ENCODE data around the gene NADK. TPM values are rescaled to one million over a fixed set of nuclear protein-coding genes. Genes with fewer than 3 reads are reported as not detected.

NADK gene
- total and polyA plus RNA-seq, 2 of the 13 experiments (the other 11 are each of a cell fraction or from before 2014, with no cell fraction given), result 56.6 to 60.1 TPM

DNA sequence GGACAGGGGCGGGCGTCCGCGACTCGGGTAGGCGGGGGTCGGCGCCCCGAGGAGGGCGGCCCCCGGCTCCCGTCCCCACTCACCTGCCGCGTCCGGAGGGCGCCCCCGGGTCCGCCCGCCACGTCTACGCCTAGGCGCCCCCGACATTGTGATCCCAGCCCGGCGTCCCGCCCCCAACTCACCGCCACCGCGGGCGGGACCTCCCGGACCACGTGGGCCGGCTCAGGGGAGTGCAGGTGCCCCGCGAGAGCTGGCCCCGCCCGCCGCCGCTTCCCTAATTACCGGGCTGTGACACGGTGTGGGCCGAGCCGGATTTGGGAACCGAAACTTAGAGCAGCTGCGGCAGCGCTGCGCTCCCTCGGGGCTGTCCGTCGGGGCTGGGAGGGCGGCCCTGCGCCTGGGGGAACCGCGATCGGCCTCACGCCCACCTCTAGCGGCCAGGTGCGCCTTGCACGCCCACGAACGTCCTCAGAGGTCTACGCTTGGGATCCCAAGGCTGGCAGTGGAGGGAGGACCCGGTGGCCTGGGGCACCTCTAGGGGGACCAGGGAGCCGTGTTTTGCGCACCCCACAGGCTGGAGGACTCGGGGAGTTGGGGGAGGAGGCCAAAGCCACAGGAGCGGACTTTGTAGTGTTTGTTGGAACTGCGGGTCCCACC, 521 bp upstream of the NADK start (continued):
- TF ChIP-seq, protein P1, sequence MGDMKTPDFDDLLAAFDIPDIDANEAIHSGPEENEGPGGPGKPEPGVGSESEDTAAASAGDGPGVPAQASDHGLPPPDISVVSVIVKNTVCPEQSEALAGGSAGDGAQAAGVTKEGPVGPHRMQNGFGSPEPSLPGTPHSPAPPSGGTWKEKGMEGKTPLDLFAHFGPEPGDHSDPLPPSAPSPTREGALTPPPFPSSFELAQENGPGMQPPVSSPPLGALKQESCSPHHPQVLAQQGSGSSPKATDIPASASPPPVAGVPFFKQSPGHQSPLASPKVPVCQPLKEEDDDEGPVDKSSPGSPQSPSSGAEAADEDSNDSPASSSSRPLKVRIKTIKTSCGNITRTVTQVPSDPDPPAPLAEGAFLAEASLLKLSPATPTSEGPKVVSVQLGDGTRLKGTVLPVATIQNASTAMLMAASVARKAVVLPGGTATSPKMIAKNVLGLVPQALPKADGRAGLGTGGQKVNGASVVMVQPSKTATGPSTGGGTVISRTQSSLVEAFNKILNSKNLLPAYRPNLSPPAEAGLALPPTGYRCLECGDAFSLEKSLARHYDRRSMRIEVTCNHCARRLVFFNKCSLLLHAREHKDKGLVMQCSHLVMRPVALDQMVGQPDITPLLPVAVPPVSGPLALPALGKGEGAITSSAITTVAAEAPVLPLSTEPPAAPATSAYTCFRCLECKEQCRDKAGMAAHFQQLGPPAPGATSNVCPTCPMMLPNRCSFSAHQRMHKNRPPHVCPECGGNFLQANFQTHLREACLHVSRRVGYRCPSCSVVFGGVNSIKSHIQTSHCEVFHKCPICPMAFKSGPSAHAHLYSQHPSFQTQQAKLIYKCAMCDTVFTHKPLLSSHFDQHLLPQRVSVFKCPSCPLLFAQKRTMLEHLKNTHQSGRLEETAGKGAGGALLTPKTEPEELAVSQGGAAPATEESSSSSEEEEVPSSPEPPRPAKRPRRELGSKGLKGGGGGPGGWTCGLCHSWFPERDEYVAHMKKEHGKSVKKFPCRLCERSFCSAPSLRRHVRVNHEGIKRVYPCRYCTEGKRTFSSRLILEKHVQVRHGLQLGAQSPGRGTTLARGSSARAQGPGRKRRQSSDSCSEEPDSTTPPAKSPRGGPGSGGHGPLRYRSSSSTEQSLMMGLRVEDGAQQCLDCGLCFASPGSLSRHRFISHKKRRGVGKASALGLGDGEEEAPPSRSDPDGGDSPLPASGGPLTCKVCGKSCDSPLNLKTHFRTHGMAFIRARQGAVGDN (CRISPR knock-in tag; IDR thresholded peaks at IDR 0.05), result peak; percentile 84
- no peak for TF ChIP-seq ZNF577 (CRISPR knock-in tag; IDR thresholded peaks at IDR 0.05; ENCODE audit: borderline replicate concordance, low read depth)
- TF ChIP-seq, protein P2, sequence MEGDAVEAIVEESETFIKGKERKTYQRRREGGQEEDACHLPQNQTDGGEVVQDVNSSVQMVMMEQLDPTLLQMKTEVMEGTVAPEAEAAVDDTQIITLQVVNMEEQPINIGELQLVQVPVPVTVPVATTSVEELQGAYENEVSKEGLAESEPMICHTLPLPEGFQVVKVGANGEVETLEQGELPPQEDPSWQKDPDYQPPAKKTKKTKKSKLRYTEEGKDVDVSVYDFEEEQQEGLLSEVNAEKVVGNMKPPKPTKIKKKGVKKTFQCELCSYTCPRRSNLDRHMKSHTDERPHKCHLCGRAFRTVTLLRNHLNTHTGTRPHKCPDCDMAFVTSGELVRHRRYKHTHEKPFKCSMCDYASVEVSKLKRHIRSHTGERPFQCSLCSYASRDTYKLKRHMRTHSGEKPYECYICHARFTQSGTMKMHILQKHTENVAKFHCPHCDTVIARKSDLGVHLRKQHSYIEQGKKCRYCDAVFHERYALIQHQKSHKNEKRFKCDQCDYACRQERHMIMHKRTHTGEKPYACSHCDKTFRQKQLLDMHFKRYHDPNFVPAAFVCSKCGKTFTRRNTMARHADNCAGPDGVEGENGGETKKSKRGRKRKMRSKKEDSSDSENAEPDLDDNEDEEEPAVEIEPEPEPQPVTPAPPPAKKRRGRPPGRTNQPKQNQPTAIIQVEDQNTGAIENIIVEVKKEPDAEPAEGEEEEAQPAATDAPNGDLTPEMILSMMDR (CRISPR knock-in tag; IDR thresholded peaks at IDR 0.05), result peak; percentile 72
- TF ChIP-seq, protein P3, sequence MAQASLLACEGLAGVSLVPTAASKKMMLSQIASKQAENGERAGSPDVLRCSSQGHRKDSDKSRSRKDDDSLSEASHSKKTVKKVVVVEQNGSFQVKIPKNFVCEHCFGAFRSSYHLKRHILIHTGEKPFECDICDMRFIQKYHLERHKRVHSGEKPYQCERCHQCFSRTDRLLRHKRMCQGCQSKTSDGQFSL (CRISPR knock-in tag; IDR thresholded peaks at IDR 0.05), result peak; percentile 44; the same call in 1 of the 2 replicates
- 0 out of 2 replicates have a peak, but pooled peaks have one; percentile 22 for TF ChIP-seq ZNF256 (CRISPR knock-in tag; conservative IDR thresholded peaks at IDR 0.05)
- no peak for TF ChIP-seq ZFP36 (IDR thresholded peaks at IDR 0.05; ENCODE audit: borderline replicate concordance, low read depth, low read length, partially characterized antibody)
- no peak for TF ChIP-seq SNRNP70 (IDR thresholded peaks at IDR 0.05; ENCODE audit: low read depth, low read length)
- TF ChIP-seq, protein P4, sequence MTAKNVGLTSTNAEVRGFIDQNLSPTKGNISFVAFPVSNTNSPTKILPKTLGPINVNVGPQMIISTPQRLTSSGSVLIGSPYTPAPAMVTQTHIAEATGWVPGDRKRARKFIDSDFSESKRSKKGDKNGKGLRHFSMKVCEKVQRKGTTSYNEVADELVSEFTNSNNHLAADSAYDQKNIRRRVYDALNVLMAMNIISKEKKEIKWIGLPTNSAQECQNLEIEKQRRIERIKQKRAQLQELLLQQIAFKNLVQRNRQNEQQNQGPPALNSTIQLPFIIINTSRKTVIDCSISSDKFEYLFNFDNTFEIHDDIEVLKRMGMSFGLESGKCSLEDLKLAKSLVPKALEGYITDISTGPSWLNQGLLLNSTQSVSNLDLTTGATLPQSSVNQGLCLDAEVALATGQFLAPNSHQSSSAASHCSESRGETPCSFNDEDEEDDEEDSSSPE (CRISPR knock-in tag; IDR thresholded peaks at IDR 0.05), result peak; percentile 57
- TF ChIP-seq, protein P5, sequence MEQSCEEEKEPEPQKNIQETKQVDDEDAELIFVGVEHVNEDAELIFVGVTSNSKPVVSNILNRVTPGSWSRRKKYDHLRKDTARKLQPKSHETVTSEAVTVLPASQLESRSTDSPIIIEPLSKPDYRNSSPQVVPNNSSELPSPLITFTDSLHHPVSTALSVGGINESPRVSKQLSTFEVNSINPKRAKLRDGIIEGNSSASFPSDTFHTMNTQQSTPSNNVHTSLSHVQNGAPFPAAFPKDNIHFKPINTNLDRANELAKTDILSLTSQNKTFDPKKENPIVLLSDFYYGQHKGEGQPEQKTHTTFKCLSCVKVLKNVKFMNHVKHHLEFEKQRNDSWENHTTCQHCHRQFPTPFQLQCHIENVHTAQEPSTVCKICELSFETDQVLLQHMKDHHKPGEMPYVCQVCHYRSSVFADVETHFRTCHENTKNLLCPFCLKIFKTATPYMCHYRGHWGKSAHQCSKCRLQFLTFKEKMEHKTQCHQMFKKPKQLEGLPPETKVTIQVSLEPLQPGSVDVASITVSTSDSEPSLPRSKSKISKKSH (CRISPR knock-in tag; IDR thresholded peaks at IDR 0.05; ENCODE audit: borderline replicate concordance), result no peak
- TF ChIP-seq ZNF878 (CRISPR knock-in tag; IDR thresholded peaks at IDR 0.05), result no peak
- TF ChIP-seq KAT2B (IDR thresholded peaks at IDR 0.05; ENCODE audit: borderline replicate concordance, low read depth, low read length), result no peak
- TF ChIP-seq ZNF263 (CRISPR knock-in tag; IDR thresholded peaks at IDR 0.05), result peak; percentile 97
- TF ChIP-seq SKI (IDR thresholded peaks at IDR 0.05; ENCODE audit: partially characterized antibody), result no peak
- TF ChIP-seq TAF15 (IDR thresholded peaks at IDR 0.05; ENCODE audit: low read depth, low read length, poor library complexity, severe bottlenecking), result no peak
- TF ChIP-seq EP300 (IDR thresholded peaks at IDR 0.05; ENCODE audit: low read depth in 2 of 2, low read length in 2 of 2), result no peak
- TF ChIP-seq EP300 (CRISPR knock-in tag; IDR thresholded peaks at IDR 0.05; ENCODE audit: borderline replicate concordance), result peak; percentile 58; the same call in 1 of the 2 replicates
- TF ChIP-seq PAWR (CRISPR knock-in tag; IDR thresholded peaks at IDR 0.05; ENCODE audit: borderline replicate concordance), result no peak
- TF ChIP-seq FOXA1 (IDR thresholded peaks at IDR 0.05), result no peak
- no peak for TF ChIP-seq FOXA1 (CRISPR knock-in tag; IDR thresholded peaks at IDR 0.05)
- TF ChIP-seq ATRX (CRISPR knock-in tag; IDR thresholded peaks at IDR 0.05; ENCODE audit: borderline replicate concordance), result no peak
- TF ChIP-seq ZNF350 (CRISPR knock-in tag; IDR thresholded peaks at IDR 0.05; ENCODE audit: borderline replicate concordance, low read depth), result peak; percentile 72

Measured in HepG2 (cell line).